ENCODE results near the gene ZNF519. TPM values are rescaled to one million over a fixed set of nuclear protein-coding genes. Genes with fewer than 3 reads are reported as not detected.

The ZNF519 gene
- polyA plus RNA-seq, 1 donor from 2014 or later: 7.3 TPM

DNA sequence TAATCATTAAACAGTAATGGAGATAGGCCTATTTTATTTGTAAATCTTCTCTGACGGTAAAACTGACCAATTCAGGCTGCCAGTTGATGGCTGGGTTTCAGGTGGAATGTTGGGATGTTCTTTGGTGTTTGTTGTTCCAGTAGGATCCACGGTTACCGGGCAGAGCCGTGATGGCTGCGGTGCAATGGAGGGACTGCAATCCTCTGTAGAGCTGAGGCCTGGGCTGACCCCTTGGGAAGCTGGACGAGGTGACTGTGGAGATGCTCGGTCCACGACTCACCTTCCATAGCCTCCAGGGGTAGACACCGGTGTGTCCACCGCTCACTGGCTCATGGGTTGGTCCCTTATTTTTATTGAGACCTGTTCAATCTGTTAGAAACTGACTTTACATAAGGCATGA, 42.5 kb downstream of the ZNF519 start:
- no peak overlapping the region for H3K4me3 Mint-ChIP-seq
- no peak overlapping the region for H3K27ac Mint-ChIP-seq
- H3K27me3 Mint-ChIP-seq: no peaks in the 10 kb centered on the region

GRCh38 chr18:14089191-14089590, 43.0 kb downstream of the ZNF519 start:
- Mint-ChIP-seq H3K27me3 (no peaks in the 10 kb centered on the region), H3K27ac (no peak overlapping the region), H3K36me3 (peaks cover 3% of the 10 kb centered on the region)

More for the DNA sequence above, 42.5 kb downstream of the ZNF519 start:
- H3K36me3 Mint-ChIP-seq: peaks cover 3% of the 10 kb centered on the region
- no peaks in the 10 kb centered on the region for H3K9me3 Mint-ChIP-seq
- H3K4me1 Mint-ChIP-seq: no peaks in the 10 kb centered on the region

GRCh38 chr18:14086458-14087231, 45.6 kb downstream of the ZNF519 start:
- Mint-ChIP-seq H3K4me1 (no peaks in the 10 kb centered on the region), H3K36me3 (peaks cover 3% of the 10 kb centered on the region), H3K27ac (no peak overlapping the region), H3K4me3 (no peak overlapping the region), H3K9me3 (no peaks in the 10 kb centered on the region), H3K27me3 (no peaks in the 10 kb centered on the region)

More at GRCh38 chr18:14089191-14089590, 43.0 kb downstream of the ZNF519 start:
- Mint-ChIP-seq H3K9me3 (no peaks in the 10 kb centered on the region), H3K4me1 (no peaks in the 10 kb centered on the region), H3K4me3 (no peak overlapping the region)

DNA sequence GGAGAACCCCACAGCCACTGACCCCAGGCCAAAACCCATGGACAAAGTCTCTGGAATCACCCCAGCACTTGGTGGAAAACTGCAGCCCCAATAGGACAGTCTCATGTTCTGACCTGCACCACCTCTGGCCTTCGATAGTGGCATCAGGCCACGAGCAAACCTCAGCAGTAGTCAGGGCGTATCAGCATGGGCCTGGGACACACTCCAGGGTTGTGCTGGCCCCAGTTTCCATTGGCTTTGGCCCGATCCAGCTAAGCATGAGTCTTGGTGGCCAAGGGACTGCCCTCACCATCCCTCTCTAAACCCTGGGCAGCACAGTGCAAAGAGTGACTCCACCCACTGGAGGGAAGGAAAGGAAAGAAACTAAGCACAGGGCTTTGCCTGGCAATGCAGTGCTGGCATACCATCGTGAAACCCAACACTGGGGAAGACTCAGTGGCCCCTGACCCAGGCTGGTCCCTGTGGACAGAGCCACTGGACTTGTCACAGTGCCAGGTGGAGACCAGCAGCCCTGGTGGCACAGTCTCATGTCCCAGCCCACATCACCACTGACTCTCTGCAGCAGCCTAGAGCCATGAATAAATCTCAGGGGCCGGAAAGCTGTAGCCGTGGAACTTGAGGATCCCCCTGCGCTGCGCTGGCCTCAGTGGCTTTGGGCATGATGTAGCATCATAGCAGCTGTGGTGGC, 46.3 kb downstream of the ZNF519 start:
- Mint-ChIP-seq H3K9me3 (no peaks in the 10 kb centered on the region), H3K4me1 (no peaks in the 10 kb centered on the region), H3K27ac (no peak overlapping the region), H3K36me3 (peaks cover 3% of the 10 kb centered on the region), H3K27me3 (no peaks in the 10 kb centered on the region), H3K4me3 (no peak overlapping the region)

- H3K36me3 Mint-ChIP-seq: peaks cover 12% of the 10 kb centered on the region
- no peak overlapping the region for H3K27ac Mint-ChIP-seq
- no peak overlapping the region for H3K4me3 Mint-ChIP-seq
- no peaks in the 10 kb centered on the region for H3K27me3 Mint-ChIP-seq
- H3K4me1 Mint-ChIP-seq: peaks cover 0 to 1% (median 0%) of the 10 kb centered on the region in 3 donors
- no peaks in the 10 kb centered on the region for H3K9me3 Mint-ChIP-seq
These were observed 57.0 kb downstream of the ZNF519 start for GRCh38 chr18:14075196-14075595.

GRCh38 chr18:14074187-14074586, 58.0 kb downstream of the ZNF519 start:
- H3K4me1 Mint-ChIP-seq: no peaks in the 10 kb centered on the region
- no peak overlapping the region for H3K27ac Mint-ChIP-seq
- H3K9me3 Mint-ChIP-seq: peaks cover 0 to 3% (median 0%) of the 10 kb centered on the region in 3 donors
- no peak overlapping the region for H3K4me3 Mint-ChIP-seq
- H3K36me3 Mint-ChIP-seq: peaks cover 12% of the 10 kb centered on the region
- H3K27me3 Mint-ChIP-seq: no peaks in the 10 kb centered on the region

GRCh38 chr18:14053661-14054060, 78.6 kb downstream of the ZNF519 start:
- Mint-ChIP-seq H3K27ac (no peak overlapping the region), H3K27me3 (peaks cover 2% of the 10 kb centered on the region), H3K4me3 (no peak overlapping the region), H3K4me1 (peaks cover 0 to 4% (median 0%) of the 10 kb centered on the region in 3 donors), H3K9me3 (peaks cover 6 to 17% (median 9%) of the 10 kb centered on the region in 3 donors), H3K36me3 (peaks cover 4% of the 10 kb centered on the region)

Other genes with a start within 250 kb of the ZNF519 start
- not detected for gene MC2R, start 216.9 kb downstream of the ZNF519 start, polyA plus RNA-seq